NCI-H524 treated with DMSO at 0.1 percent for 48 hours (cell line): ENCODE results near the gene MACROD2.

Source experiments
- DNase-seq: peaks from one replicate; lab custom pipeline; 2025; lab: John Stamatoyannopoulos, UW

MACROD2 gene

GRCh38 chr20:15059438-15059837, 1064.1 kb downstream of the MACROD2 start:
- no peak for DNase-seq

- DNase-seq, result no peak
Measured at GRCh38 chr20:15060265-15061060, 1065.1 kb downstream of the MACROD2 start.

GRCh38 chr20:15061061-15061430, 1065.7 kb downstream of the MACROD2 start:
- no peak for DNase-seq

- no peak for DNase-seq
Measured at GRCh38 chr20:15061955-15062354, 1066.6 kb downstream of the MACROD2 start.

GRCh38 chr20:15063081-15063480, 1067.8 kb downstream of the MACROD2 start:
- DNase-seq, result no peak

GRCh38 chr20:15064741-15065140, 1069.4 kb downstream of the MACROD2 start:
- no peak for DNase-seq

DNA sequence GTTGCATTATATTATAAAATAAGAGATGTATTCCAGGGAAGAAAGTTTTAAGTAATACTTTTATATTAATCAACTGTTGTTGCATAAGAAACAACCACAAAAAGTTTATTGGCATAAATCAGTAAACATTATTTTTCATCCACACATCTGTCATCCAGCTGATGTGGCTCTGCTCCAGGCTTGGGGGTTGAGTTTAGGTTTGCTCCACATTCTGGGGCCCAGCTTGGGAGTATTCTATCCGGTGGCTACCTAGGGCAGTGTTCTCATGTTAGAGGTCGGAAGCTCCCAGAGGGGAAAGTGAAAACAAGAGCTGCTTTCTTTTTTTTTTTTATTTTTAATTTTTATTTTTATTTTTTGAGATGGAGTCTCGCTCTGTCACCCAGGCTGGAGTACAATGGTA, 1070.5 kb downstream of the MACROD2 start:
- no peak for DNase-seq

DNA sequence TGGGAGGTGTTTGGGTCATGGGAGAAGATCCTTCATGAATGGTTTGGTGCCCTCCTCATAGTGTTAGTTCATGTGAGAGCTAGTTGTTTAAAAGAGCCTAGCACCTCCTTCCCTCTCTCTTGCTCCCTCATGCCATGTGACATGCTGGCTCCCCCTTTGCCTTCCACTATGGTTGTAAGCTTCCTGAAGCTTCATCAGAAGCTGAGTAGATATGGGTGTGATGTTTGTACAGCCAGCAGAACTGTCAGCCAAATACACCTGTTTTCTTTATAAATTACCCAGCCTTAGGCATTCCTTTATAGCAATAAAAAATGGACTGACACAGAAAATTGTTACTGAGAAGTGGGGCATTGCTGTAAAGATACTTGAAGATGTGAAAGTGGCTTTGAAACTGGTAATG, 1073.2 kb downstream of the MACROD2 start:
- DNase-seq, result no peak

- DNase-seq, result no peak
Measured at GRCh38 chr20:15069355-15069754, 1074.0 kb downstream of the MACROD2 start.

GRCh38 chr20:15071085-15071808, 1075.9 kb downstream of the MACROD2 start:
- DNase-seq, result no peak

DNA sequence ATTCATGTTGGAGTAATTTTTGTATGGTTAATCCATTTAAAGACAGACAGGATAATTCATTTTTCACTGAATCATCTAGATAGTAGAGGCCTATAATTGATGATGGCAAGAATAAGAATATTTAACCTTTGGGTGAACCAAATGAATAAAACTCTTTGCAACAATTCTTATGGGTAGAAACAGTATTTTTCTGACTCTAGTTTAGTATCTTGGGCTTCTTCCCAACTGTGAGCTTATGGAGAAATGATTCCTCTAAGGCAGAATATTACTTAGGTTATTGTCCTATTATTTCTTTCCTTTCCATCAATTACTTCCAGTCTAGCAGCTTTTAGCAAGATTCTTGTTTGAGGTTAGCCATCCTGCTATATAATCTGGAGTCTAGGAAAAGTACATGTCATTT, 1077.0 kb downstream of the MACROD2 start:
- no peak for DNase-seq

GRCh38 chr20:15075586-15075985, 1080.3 kb downstream of the MACROD2 start:
- DNase-seq, result no peak

- no peak for DNase-seq
Measured at GRCh38 chr20:15076785-15077184, 1081.5 kb downstream of the MACROD2 start.

GRCh38 chr20:15077733-15078250, 1082.5 kb downstream of the MACROD2 start:
- no peak for DNase-seq

DNA sequence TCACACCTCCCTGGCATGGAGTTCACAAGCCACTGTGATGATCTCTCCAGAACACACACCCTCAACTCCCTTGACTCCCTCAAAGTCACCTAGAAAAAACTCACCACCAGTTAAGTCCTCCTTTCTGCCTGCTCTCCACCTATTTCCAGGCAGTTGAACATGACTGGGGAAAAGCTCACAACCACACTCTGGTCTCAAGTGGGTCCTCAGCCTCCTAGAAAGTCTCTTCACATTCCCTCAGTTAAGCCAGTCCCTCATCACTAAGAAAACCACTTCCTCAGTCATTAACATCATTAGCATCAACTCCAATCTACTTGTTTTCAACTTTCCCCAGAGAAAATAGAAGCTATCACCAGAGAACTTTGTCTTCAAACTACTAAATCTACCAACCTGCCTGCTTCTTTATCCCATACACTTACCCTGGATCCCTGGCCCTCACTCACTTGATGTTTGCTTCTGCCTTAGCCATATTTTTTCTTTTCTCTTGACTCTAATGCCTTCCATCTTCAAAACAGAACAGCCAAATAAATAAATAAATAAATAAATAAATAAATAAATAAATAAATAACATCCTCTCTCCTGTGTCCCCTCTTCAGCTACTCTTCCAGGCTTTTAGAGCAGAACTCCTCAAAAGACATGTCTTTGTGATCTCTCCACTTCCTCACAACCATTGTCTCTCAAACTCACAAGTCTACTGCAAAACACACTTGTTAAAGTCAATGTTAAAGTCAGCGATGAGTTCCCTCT, 1084.5 kb downstream of the MACROD2 start:
- no peak for DNase-seq

DNA sequence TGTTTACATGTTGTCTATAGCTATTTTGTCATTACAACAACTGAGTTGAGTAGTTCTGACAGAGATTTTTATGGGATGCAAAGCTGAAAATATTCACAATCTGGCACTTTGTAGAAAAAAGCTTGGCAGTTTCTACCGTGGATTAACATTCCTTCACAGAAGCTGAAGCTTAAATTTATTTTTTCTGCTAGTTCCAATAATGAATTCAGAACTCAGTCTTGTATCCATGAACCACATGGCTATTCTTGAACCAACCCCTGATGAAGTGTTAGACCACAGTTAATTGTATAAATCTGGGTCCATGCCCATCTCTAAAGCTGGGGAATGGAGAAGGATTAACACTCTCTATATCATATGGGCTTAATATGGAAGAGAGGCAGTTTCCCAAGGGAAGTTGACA, 1085.9 kb downstream of the MACROD2 start:
- DNase-seq, result no peak

DNA sequence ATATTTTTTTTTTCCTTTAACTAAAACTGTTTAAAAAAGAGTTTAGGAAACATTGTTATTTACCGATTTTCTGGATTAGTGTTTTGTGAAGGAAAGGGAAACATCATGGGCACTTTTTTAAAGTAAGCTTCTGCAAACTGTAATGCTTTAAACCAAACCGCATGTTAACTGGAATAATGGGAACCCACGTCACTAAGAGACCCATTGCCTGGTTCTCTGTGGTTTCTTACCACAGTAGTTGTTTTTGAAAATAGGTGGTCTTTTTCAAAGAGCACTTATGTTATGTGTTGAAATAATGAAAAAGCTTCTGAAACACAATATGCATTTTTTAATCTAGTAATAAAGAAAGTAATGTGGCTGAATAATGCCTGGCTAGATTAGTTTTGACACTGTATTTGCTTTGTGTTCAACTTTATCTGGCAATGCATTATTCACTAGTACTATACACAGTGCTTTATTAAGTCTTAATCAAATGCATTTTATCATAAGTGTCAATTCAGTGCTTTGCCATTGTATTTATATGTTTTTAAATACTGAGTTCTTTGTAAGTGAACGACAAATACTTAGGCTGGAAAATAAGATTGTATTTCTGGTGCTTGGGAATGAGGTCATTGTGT, 1096.2 kb downstream of the MACROD2 start:
- no peak for DNase-seq

DNA sequence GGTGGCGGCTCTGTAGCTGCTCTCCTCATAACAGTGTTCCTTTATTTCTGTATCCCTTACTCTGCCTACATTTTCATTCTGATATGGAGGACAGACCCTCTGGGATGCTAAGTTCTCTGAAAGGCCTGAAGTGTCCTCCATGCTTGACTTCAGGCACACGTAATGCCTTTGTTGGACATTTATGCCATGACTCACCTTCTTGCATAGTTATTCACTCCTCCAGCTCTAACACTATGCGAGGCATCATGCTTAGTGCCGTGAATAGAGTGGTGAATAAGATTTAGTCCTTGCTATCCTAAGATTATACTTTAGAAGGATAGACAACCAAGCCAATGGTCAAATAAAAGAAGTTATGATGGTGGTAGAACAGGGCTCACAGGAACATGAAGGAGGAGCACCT, 1103.0 kb downstream of the MACROD2 start:
- DNase-seq, result no peak

GRCh38 chr20:15099130-15099529, 1103.8 kb downstream of the MACROD2 start:
- no peak for DNase-seq

DNA sequence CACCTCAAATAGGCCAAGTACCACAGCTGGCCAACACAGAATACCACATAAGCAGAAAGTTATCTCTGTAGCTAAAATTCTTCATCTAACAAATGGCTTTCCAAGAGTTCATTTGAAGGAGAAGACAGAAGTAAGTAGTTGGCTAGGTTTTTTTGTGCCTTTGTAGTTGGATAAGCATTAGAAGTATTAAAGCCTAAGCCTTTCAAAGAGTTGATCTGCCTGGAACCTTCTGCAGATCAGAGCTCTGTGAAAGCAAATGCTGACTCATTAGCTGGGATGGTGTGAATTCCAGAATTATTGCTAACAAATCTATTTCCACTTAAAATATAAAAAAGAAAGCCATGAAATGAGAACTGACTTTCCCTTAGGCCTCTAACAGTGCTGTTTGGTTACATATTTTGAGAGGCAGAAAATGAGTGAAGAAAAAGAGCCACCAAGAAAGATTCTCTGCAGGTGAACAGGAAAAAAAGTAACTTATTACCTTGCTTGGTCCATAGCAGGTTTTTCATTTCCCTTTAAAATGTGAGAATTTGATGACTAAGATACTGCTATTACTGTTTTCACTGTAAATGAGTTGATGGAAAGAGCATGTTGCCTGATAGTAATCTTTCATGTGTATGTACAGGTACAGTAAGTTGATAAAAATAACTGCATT, 1105.3 kb downstream of the MACROD2 start:
- no peak for DNase-seq

GRCh38 chr20:15107931-15108330, 1112.6 kb downstream of the MACROD2 start:
- DNase-seq, result no peak

DNA sequence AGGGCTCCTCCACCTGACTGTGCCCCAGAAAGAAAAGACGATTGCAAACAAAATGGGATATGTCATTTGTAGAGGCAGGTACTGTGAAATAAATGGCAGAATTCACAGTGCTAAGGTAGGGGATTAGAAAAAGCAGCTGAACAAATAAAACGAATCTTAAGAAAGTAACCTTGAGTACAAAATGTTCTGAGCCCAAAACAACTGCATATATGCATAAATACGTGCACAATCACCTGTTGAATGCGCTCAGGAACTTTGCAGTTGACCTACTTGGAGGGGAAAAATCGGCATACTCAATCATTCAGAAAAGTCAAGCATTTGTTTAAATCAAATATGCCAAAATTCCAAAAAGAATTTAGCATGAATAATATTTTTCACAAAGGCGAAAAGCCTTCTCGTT, 1114.2 kb downstream of the MACROD2 start:
- no peak for DNase-seq
